ENCODE results near the gene LRIG3. TPM values are rescaled to one million over a fixed set of nuclear protein-coding genes. Genes with fewer than 3 reads are reported as not detected.
A peak's percentile ranks its signal among the peaks of the same experiment; 100 is the strongest.

LRIG3 gene
- total RNA-seq, 6 experiments from 2014 or later: 6.1 to 11.0 (median 6.8) TPM

DNA sequence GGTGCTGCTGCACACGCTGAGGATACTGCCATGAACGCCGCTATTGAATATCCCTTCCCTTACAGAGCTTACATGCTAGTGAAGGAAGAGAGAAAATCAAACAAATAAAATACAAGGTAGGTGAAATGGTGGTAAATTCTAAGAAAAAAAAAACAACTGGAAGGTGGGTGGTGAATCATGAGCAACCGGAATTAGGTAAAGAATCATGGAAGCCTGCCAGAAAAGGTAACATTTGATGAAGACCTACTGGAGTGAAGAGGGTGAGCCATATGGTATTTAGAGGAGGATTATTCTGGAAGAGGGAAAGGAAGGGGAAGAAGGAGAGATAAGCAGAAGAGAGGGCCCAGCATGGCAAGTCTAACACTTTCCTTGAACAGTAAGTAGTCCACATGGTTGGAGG is 76.1 kb downstream of the LRIG3 start:
- Mint-ChIP-seq H3K9me3 (peaks cover 10% of the 10 kb centered on the region), H3K36me3 (ENCODE audit: low read depth) (peaks cover 7% of the 10 kb centered on the region), H3K4me3 (no peak overlapping the region), H3K27me3 (ENCODE audit: insufficient read depth) (peaks cover 1% of the 10 kb centered on the region), H3K27ac (no peak overlapping the region), H3K4me1 (ENCODE audit: low read depth) (no peaks in the 10 kb centered on the region)
- TF ChIP-seq, protein P1, sequence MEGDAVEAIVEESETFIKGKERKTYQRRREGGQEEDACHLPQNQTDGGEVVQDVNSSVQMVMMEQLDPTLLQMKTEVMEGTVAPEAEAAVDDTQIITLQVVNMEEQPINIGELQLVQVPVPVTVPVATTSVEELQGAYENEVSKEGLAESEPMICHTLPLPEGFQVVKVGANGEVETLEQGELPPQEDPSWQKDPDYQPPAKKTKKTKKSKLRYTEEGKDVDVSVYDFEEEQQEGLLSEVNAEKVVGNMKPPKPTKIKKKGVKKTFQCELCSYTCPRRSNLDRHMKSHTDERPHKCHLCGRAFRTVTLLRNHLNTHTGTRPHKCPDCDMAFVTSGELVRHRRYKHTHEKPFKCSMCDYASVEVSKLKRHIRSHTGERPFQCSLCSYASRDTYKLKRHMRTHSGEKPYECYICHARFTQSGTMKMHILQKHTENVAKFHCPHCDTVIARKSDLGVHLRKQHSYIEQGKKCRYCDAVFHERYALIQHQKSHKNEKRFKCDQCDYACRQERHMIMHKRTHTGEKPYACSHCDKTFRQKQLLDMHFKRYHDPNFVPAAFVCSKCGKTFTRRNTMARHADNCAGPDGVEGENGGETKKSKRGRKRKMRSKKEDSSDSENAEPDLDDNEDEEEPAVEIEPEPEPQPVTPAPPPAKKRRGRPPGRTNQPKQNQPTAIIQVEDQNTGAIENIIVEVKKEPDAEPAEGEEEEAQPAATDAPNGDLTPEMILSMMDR (IDR thresholded peaks at IDR 0.05): no peak
- DNase-seq: no peak

DNA sequence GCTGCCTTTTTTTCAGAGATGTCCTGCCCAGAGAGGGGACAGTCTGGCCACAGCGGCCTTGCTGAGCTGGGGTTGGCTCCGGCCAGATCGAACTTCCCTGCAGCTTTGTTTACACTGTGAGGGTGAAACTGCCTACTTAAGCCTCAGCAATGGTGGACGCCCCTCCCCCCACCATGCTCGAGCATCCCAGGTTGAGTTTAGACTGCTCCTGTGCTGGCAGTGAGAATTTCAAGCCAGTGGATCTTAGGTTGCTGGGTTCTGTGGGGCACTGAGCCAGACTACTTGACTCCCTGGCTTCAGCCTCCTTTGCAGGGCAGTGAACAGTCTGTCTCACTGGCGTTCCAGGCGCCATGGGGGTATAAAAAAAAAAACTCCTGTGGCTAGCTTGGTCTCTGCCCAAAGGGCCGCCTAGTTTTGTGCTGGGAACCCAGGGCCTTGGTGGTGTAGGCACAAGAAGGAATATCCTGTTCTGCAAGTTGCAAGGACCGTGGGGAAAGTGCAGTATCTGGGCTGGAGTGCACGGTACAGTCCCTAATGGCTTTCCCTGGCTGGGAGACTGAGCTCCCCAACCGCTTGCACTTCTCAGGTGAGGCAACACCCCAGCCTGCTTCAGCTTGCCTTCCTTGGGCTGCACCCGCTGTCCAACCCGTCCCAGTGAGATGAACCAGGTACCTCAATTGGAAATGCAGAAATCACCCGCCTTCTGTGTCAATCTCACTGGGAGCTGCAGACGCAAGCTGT is 79.1 kb downstream of the LRIG3 start:
- peaks cover 19% of the 10 kb centered on the region for H3K9me3 Mint-ChIP-seq
- H3K4me1 Mint-ChIP-seq (ENCODE audit: low read depth): no peaks in the 10 kb centered on the region
- no peak overlapping the region for H3K27ac Mint-ChIP-seq
- peaks cover 4% of the 10 kb centered on the region for H3K27me3 Mint-ChIP-seq (ENCODE audit: insufficient read depth)
- H3K4me3 Mint-ChIP-seq: no peak overlapping the region
- H3K36me3 Mint-ChIP-seq (ENCODE audit: low read depth): peaks cover 7% of the 10 kb centered on the region
- DNase-seq: no peak
- TF ChIP-seq, protein P1 (IDR thresholded peaks at IDR 0.05): no peak

DNA sequence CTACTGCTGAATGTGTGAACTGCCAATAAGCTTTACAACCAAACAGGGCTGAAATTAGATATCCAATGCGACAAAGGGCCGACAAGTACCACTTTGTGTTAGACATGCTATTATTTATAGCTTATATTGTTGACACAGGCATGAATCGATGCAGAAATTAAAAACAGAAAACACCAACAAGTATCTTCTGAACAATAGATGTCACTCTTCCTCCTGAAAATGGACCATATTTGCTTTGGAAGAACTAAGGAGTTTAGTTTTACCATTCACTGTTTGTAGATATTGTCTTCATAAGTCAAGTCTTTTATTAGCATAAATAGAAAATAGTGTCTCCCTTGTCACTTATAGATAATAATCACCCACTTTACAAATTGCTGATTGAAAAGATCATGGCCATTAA is 86.5 kb downstream of the LRIG3 start:
- no peak overlapping the region for H3K4me3 Mint-ChIP-seq
- TF ChIP-seq, protein P1 (IDR thresholded peaks at IDR 0.05): peak; percentile 15; the same call in 1 of the 2 replicates
- H3K27ac Mint-ChIP-seq: no peak overlapping the region

DNA sequence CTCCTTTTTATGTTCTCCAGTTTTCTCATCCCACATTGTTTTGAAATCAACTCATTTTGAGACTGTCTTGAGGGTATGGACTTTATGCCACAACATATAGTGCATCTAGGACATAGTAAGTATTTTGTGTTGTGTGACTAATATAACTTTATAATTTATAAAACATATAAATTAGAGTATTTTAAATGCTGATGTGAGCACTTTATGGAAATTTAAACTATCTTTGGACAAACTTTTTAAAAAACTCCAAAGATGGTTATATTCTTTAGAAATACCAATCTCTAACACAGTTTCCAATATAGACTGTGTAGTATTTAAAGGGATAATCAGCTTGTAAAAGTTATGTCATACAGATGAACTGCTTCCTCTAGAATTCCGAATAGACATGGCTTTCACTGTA is 87.4 kb downstream of the LRIG3 start:
- H3K9me3 Mint-ChIP-seq: peaks cover 6% of the 10 kb centered on the region
- no peak overlapping the region for H3K27ac Mint-ChIP-seq
- H3K4me1 Mint-ChIP-seq (ENCODE audit: low read depth): no peaks in the 10 kb centered on the region
- TF ChIP-seq, protein P1 (IDR thresholded peaks at IDR 0.05): no peak
- H3K36me3 Mint-ChIP-seq (ENCODE audit: low read depth): no peaks in the 10 kb centered on the region
- H3K27me3 Mint-ChIP-seq (ENCODE audit: insufficient read depth): no peaks in the 10 kb centered on the region
- no peak for DNase-seq
- H3K4me3 Mint-ChIP-seq: no peak overlapping the region

More for the DNA sequence above, 86.5 kb downstream of the LRIG3 start:
- DNase-seq: no peak
- H3K36me3 Mint-ChIP-seq (ENCODE audit: low read depth): no peaks in the 10 kb centered on the region
- H3K9me3 Mint-ChIP-seq: peaks cover 6% of the 10 kb centered on the region
- no peaks in the 10 kb centered on the region for H3K4me1 Mint-ChIP-seq (ENCODE audit: low read depth)
- H3K27me3 Mint-ChIP-seq (ENCODE audit: insufficient read depth): peaks cover 4% of the 10 kb centered on the region; the same call in 1 of the 2 replicates

All from HFFc6 (cell line).